Bronchial epithelial cell (primary cell): ENCODE data around the gene HSPA4. TPM values are rescaled to one million over a fixed set of nuclear protein-coding genes. Genes with fewer than 3 reads are reported as not detected.
"Not testable (repeated sequence)": the region's sequence is repeated elsewhere in the genome, so short reads cannot be mapped to it uniquely, and the experiment has no call there.

Experiments
- DNase-seq: peaks from one replicate; pipeline ENCODE4 v3.0.0-alpha.2; 2010; ENCODE audit warnings: low read depth
- FAIRE-seq: peaks from 2 replicates; lab custom pipeline; 2011; peaks lifted over from hg19 to GRCh38; lab: Jason Lieb, UNC
- H3K27me3 ChIP-seq: 2 replicates; pipeline ENCODE4 v1.5.1; 2011; ENCODE audit warnings: low read length; ENCODE audit not compliant: control insufficient read depth, insufficient read depth
- H3K36me3 ChIP-seq: 2 replicates; pipeline ENCODE4 v1.5.1; 2011; ENCODE audit warnings: low read length; ENCODE audit not compliant: control insufficient read depth, insufficient read depth
- H3K4me3 ChIP-seq: 2 replicates; pipeline ENCODE4 v1.5.1; 2011; ENCODE audit warnings: mild to moderate bottlenecking, low read depth, low read length, control low read depth
- CTCF ChIP-seq: IDR thresholded peaks from 2 replicates; pipeline ENCODE4 v1.5.1; 2011; ENCODE audit warnings: mild to moderate bottlenecking, moderate library complexity, low read length, control low read depth, inconsistent platforms; ENCODE audit not compliant: insufficient read depth, severe bottlenecking
- total RNA-seq: library from RNA; depleted of rRNA; stranded (reverse); fragments of >200 nt; gene quantifications from 2 replicates; pipeline ENCODE4 v1.2.1, GENCODE V29; 2014

Gene HSPA4
- total RNA-seq, 1 donor from 2014 or later = 142 TPM

- FAIRE-seq (no peak), DNase-seq (no peak)
- TF ChIP-seq CTCF = no peak
- H3K4me3 ChIP-seq = no peak overlapping the region
- H3K27me3 ChIP-seq = no peaks in the 10 kb centered on the region
- peaks cover 1% of the 10 kb centered on the region for H3K36me3 ChIP-seq
Measured at GRCh38 chr5:133081703-133082102, 29.9 kb downstream of the HSPA4 start.

- FAIRE-seq = no peak
- Histone ChIP-seq H3K4me3 (no peak overlapping the region), H3K36me3 (peaks cover 1% of the 10 kb centered on the region), H3K27me3 (no peaks in the 10 kb centered on the region)
- TF ChIP-seq CTCF = no peak
- no peak for DNase-seq
Measured at GRCh38 chr5:133082128-133082527, 30.3 kb downstream of the HSPA4 start.

GRCh38 chr5:133083901-133084300 is 32.1 kb downstream of the HSPA4 start:
- Histone ChIP-seq H3K27me3 (no peaks in the 10 kb centered on the region), H3K36me3 (peaks cover 7% of the 10 kb centered on the region), H3K4me3 (no peak overlapping the region)
- FAIRE-seq (no peak), DNase-seq (no peak)
- TF ChIP-seq CTCF = no peak

GRCh38 chr5:133085171-133085570 is 33.4 kb downstream of the HSPA4 start:
- not testable (repeated sequence) for H3K4me3 ChIP-seq, FAIRE-seq, H3K36me3 ChIP-seq, DNase-seq, H3K27me3 ChIP-seq

DNA sequence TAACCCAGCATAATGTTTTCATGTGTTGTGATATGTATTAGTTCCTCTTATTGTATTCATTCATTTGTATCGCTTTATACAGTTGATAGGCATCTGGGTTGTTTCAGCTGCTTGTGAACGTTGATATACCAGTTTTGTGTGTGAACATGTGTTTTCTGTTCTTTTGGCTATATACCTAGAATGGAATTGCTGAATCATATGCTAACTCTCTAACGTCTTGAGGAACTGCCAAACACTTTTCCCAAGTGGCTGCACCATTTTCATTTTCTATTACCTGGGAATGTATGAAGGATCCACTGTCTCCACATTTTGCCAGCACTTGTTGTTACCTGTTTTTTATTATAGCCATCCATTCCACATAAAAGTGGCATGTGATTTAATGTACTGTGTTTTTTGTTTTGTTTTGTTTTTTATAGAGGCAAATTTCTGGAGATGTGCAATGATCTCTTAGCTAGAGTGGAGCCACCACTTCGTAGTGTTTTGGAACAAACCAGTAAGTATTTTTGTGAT is 34.6 kb downstream of the HSPA4 start:
- H3K27me3 ChIP-seq = no peaks in the 10 kb centered on the region
- TF ChIP-seq CTCF = no peak
- DNase-seq = no peak
- no peak for FAIRE-seq
- no peak overlapping the region for H3K4me3 ChIP-seq
- peaks cover 8% of the 10 kb centered on the region for H3K36me3 ChIP-seq

DNA sequence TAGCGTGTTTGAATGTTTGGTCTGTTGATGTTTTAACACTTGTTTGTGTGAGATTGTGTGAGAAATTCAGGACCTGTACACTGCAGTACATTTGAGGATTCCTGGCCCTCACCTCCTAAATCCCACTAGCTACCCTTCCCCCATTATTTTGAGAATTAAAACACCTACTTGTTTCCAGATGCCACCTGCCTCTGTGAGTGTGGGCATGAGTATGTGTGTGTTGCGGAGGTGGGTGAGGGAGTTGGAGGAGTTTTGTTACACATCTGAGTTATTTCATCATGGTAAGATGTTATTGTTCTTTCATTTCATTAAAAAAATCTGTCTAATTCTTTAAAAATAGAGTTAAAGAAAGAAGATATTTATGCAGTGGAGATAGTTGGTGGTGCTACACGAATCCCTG is 36.3 kb downstream of the HSPA4 start:
- no peak for TF ChIP-seq CTCF
- FAIRE-seq (no peak), DNase-seq (no peak)
- Histone ChIP-seq H3K27me3 (no peaks in the 10 kb centered on the region), H3K4me3 (no peak overlapping the region), H3K36me3 (peaks cover 11% of the 10 kb centered on the region)
